MCF 10A (cell line): Measurements from ENCODE around the gene CAMTA1. TPM values are rescaled to one million over a fixed set of nuclear protein-coding genes. Genes with fewer than 3 reads are reported as not detected.

Source experiments
- BruUV-seq: library from RNA; stranded (reverse); fragments of 400-500 nt; replicated peaks from 2 replicates; lab custom pipeline; 2021; lab: Mats Ljungman, UMichigan
- CTCF ChIA-PET: fragments of 300-600 bp; sonication (Branson Sonifier 250); formaldehyde crosslinking; extraction: SDS; loops from one replicate; lab custom pipeline; 2021; ENCODE audit warnings: antibody characterized with exemption, inconsistent platforms; lab: Yijun Ruan, JAX
- POLR2A ChIA-PET: fragments of 300-600, 350-650 bp; sonication (Branson Sonifier 250); formaldehyde crosslinking; extraction: SDS; loops from one replicate; lab custom pipeline; 2020; ENCODE audit warnings: antibody characterized with exemption, inconsistent platforms; lab: Yijun Ruan, JAX
- DNase-seq: peaks from one replicate; pipeline ENCODE4 v3.0.0-alpha.2; 2018; ENCODE audit not compliant: unreplicated experiment
- H3K27ac Mint-ChIP-seq: one replicate; pipeline ENCODE4 v1.8.0; 2022; ENCODE audit warnings: mild to moderate bottlenecking, low read depth, mixed read lengths; ENCODE audit not compliant: unreplicated experiment
- H3K27me3 Mint-ChIP-seq: one replicate; pipeline ENCODE4 v1.8.0; 2022; ENCODE audit warnings: mixed read lengths; ENCODE audit not compliant: insufficient read depth, unreplicated experiment
- H3K36me3 Mint-ChIP-seq: one replicate; pipeline ENCODE4 v1.8.0; 2022; ENCODE audit warnings: mild to moderate bottlenecking, moderate library complexity, mixed read lengths; ENCODE audit not compliant: insufficient read depth, unreplicated experiment
- H3K4me1 Mint-ChIP-seq: one replicate; pipeline ENCODE4 v1.8.0; 2022; ENCODE audit warnings: mixed read lengths; ENCODE audit not compliant: insufficient read depth, unreplicated experiment
- H3K4me3 Mint-ChIP-seq: one replicate; pipeline ENCODE4 v1.8.0; 2022; ENCODE audit warnings: mild to moderate bottlenecking, moderate library complexity, mixed read lengths; ENCODE audit not compliant: unreplicated experiment
- H3K9me3 Mint-ChIP-seq: one replicate; pipeline ENCODE4 v1.8.0; 2022; ENCODE audit warnings: mixed read lengths; ENCODE audit not compliant: unreplicated experiment
- CTCF ChIP-seq: fragments of 200-600 bp; IDR thresholded peaks from one replicate; pipeline ENCODE4 v1.8.0; 2022; ENCODE audit warnings: antibody characterized with exemption, mild to moderate bottlenecking; ENCODE audit not compliant: unreplicated experiment
- intact Hi-C: fragments of 100-400 bp; cut with micrococcal nuclease; formaldehyde crosslinking; loops from 2 replicates; pipeline ENCODE4 v1.14.1; 2022
- total RNA-seq: library from RNA; stranded (reverse); gene quantifications from 2 replicates; pipeline ENCODE4 v1.2.3, GENCODE V29; 2022

Gene CAMTA1
- total RNA-seq, 1 experiment from 2014 or later = 74.1 TPM

GRCh38 chr1:7233646-7234470 lies 448.6 kb downstream of the CAMTA1 start:
- Mint-ChIP-seq H3K9me3 (no peaks in the 10 kb centered on the region), H3K4me3 (no peak overlapping the region), H3K4me1 (no peaks in the 10 kb centered on the region), H3K27ac (no peak overlapping the region), H3K27me3 (no peaks in the 10 kb centered on the region), H3K36me3 (no peaks in the 10 kb centered on the region)
- TF ChIP-seq CTCF = no peak
- no TSS peak for BruUV-seq
- DNase-seq = no peak
- intact Hi-C loops = no loop called here
- CTCF ChIA-PET = no interaction called here
- POLR2A ChIA-PET = interaction anchor here (0.6 kb wide), 1 partner anchor 222 kb away, joined by 3 read pairs; no protein-coding TSS in a partner anchor

GRCh38 chr1:7234471-7234755 lies 449.2 kb downstream of the CAMTA1 start:
- Mint-ChIP-seq H3K4me3 (no peak overlapping the region), H3K27ac (no peak overlapping the region), H3K4me1 (no peaks in the 10 kb centered on the region), H3K9me3 (no peaks in the 10 kb centered on the region), H3K27me3 (no peaks in the 10 kb centered on the region), H3K36me3 (no peaks in the 10 kb centered on the region)
- ChIA-PET POLR2A (interaction anchor here (0.6 kb wide), 1 partner anchor 222 kb away, joined by 3 read pairs; no protein-coding TSS in a partner anchor), CTCF (no interaction called here)
- intact Hi-C loops = no loop called here
- TF ChIP-seq CTCF = no peak
- DNase-seq = no peak
- BruUV-seq = no TSS peak

- intact Hi-C loops = no loop called here
- ChIA-PET POLR2A (no interaction called here), CTCF (interaction anchor here (0.8 kb wide), 1 partner anchor 18 kb away, joined by 3 read pairs; no protein-coding TSS in a partner anchor)
- Mint-ChIP-seq H3K9me3 (no peaks in the 10 kb centered on the region), H3K4me3 (no peak overlapping the region), H3K36me3 (no peaks in the 10 kb centered on the region), H3K4me1 (no peaks in the 10 kb centered on the region), H3K27me3 (no peaks in the 10 kb centered on the region), H3K27ac (no peak overlapping the region)
- TF ChIP-seq CTCF = no peak
- no TSS peak for BruUV-seq
- DNase-seq = no peak
Measured at GRCh38 chr1:7235871-7236517, 450.7 kb downstream of the CAMTA1 start.

- ChIA-PET CTCF (no interaction called here), POLR2A (no interaction called here)
- Mint-ChIP-seq H3K36me3 (no peaks in the 10 kb centered on the region), H3K27ac (no peak overlapping the region), H3K4me1 (no peaks in the 10 kb centered on the region), H3K27me3 (no peaks in the 10 kb centered on the region), H3K9me3 (no peaks in the 10 kb centered on the region), H3K4me3 (no peak overlapping the region)
- intact Hi-C loops = no loop called here
- no TSS peak for BruUV-seq
- no peak for TF ChIP-seq CTCF
- DNase-seq = no peak
Measured at GRCh38 chr1:7236844-7237515, 451.7 kb downstream of the CAMTA1 start.
